Nephron (organoid): ENCODE results near the gene CBX5.
"Not testable (repeated sequence)": the region's sequence is repeated elsewhere in the genome, so short reads cannot be mapped to it uniquely, and the experiment has no call there.

Source experiments
- H3K27ac Mint-ChIP-seq, 3 experiments: 2 replicates each; pipeline ENCODE4 v1.8.0; 2020; ENCODE audit warnings: mixed read lengths in 3 of 3, mild to moderate bottlenecking in 2 of 3, moderate library complexity in 1 of 3
- H3K27me3 Mint-ChIP-seq: 2 replicates; pipeline ENCODE4 v1.8.0; 2021; ENCODE audit warnings: low read depth, mild to moderate bottlenecking, moderate library complexity, mixed read lengths
- H3K36me3 Mint-ChIP-seq: 2 replicates; pipeline ENCODE4 v1.8.0; 2020; ENCODE audit warnings: low read depth, mixed read lengths
- H3K4me1 Mint-ChIP-seq: 2 replicates; pipeline ENCODE4 v1.8.0; 2020; ENCODE audit warnings: mixed read lengths
- H3K4me3 Mint-ChIP-seq, 3 experiments: 2 replicates each; pipeline ENCODE4 v1.8.0; 2020; ENCODE audit warnings: mild to moderate bottlenecking in 3 of 3, mixed read lengths in 3 of 3, moderate library complexity in 2 of 3
- H3K9me3 Mint-ChIP-seq: 2 replicates; pipeline ENCODE4 v1.8.0; 2020; ENCODE audit warnings: mixed read lengths
- TF ChIP-seq, protein P1 (sequence below), 3 experiments: fragments of 200-600 bp; sonication (generic); IDR thresholded peaks; one replicate each; pipeline ENCODE4 v1.5.0; 2021; ENCODE audit warnings: antibody characterized with exemption in 3 of 3; ENCODE audit not compliant: unreplicated experiment in 3 of 3

Gene CBX5

DNA sequence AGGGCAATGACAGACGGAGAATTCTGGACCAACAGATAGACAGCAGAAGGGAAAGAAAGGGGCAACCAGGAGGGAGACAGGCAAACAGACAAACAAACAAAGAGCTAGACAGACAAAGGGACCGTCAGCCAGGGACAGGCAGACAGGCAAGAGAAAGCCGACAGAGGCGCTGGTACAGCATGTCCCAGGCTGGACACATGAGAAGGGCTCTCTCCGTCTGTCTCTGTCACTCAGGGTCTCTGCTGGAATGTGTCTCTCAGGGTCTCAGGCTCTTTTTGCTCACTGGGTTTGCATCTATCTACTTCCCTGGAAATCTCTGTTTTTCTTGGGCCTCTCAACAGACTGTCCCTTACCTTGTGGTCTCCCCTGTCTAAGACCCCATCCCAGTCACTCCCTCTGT lies 82.9 kb downstream of the CBX5 start:
- Mint-ChIP-seq H3K36me3 (peaks cover 4% of the 10 kb centered on the region), H3K9me3 (no peaks in the 10 kb centered on the region), H3K4me3 (peak overlapping the region; percentile 53 to 70 (median 70)), H3K27ac (peak overlapping the region; percentile 93 to 97 (median 97)), H3K27me3 (peaks cover 19% of the 10 kb centered on the region), H3K4me1 (peaks cover 71% of the 10 kb centered on the region)
- TF ChIP-seq, protein P1, sequence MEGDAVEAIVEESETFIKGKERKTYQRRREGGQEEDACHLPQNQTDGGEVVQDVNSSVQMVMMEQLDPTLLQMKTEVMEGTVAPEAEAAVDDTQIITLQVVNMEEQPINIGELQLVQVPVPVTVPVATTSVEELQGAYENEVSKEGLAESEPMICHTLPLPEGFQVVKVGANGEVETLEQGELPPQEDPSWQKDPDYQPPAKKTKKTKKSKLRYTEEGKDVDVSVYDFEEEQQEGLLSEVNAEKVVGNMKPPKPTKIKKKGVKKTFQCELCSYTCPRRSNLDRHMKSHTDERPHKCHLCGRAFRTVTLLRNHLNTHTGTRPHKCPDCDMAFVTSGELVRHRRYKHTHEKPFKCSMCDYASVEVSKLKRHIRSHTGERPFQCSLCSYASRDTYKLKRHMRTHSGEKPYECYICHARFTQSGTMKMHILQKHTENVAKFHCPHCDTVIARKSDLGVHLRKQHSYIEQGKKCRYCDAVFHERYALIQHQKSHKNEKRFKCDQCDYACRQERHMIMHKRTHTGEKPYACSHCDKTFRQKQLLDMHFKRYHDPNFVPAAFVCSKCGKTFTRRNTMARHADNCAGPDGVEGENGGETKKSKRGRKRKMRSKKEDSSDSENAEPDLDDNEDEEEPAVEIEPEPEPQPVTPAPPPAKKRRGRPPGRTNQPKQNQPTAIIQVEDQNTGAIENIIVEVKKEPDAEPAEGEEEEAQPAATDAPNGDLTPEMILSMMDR (IDR thresholded peaks at IDR 0.05; ENCODE audit: unreplicated experiment in 3 of 3), result no peak

DNA sequence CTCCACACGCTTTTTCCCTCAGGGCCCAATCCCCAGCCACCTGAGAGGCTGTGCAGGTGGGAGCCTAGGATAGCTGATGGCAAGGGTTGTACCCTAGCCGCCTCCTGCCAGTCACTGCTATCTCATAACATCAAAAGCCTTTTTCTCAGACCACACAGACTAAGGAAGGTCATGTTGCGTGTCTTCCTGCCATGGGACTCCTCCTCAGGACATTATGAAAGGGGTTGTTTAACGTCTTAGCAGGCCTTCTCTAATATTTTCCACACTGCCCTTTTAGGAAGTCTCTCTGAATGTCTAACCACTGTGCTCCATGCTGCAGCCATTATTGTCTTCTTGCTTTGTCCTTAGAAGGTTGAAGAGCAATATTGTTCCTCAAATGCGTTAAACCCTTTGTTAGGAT lies 83.5 kb downstream of the CBX5 start:
- Mint-ChIP-seq H3K4me3 (peak overlapping the region; percentile 53 to 70 (median 70)), H3K36me3 (peaks cover 4% of the 10 kb centered on the region), H3K4me1 (peaks cover 76% of the 10 kb centered on the region), H3K27me3 (peaks cover 17% of the 10 kb centered on the region), H3K9me3 (no peaks in the 10 kb centered on the region), H3K27ac (peak overlapping the region; percentile 93 to 97 (median 97))
- TF ChIP-seq, protein P1 (IDR thresholded peaks at IDR 0.05; ENCODE audit: unreplicated experiment in 3 of 3), result no peak

DNA sequence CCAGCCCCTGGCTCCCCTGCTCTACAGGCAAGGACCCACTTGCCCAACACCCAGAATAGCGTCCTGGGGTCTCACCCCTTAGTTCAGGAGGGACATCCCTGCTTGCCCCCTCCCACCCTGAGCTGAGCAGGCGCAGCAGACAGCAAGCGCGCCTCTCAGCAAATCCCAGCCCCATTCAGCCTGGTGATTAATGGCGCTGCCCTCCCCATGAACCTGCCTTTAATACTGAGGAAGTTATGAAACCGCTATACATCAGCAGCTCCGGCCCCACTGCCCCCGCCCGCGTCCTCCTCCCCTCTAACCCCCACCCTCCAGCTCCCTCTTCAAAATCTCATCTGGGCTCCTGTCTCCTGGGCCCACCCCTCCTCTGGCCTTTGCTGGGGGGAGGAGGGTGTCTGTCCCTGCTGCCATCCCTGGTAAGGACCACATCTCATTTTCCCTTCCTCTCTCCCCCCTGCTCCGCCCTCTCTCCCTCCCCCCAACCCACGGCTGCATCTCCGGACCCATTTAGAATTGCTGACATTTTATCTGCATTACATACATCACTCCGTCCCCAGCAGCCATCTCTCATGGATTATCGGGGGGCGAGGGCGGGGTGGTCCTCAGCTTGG lies 84.1 kb downstream of the CBX5 start:
- peaks cover 76% of the 10 kb centered on the region for H3K4me1 Mint-ChIP-seq
- peaks cover 4% of the 10 kb centered on the region for H3K36me3 Mint-ChIP-seq
- no peaks in the 10 kb centered on the region for H3K9me3 Mint-ChIP-seq
- H3K27me3 Mint-ChIP-seq, result peaks cover 12% of the 10 kb centered on the region
- TF ChIP-seq, protein P1 (IDR thresholded peaks at IDR 0.05; ENCODE audit: unreplicated experiment in 3 of 3), result no peak
- peak overlapping the region; percentile 27 to 70 (median 27) for H3K4me3 Mint-ChIP-seq
- H3K27ac Mint-ChIP-seq, result peak overlapping the region; percentile 93 to 97 (median 97)

DNA sequence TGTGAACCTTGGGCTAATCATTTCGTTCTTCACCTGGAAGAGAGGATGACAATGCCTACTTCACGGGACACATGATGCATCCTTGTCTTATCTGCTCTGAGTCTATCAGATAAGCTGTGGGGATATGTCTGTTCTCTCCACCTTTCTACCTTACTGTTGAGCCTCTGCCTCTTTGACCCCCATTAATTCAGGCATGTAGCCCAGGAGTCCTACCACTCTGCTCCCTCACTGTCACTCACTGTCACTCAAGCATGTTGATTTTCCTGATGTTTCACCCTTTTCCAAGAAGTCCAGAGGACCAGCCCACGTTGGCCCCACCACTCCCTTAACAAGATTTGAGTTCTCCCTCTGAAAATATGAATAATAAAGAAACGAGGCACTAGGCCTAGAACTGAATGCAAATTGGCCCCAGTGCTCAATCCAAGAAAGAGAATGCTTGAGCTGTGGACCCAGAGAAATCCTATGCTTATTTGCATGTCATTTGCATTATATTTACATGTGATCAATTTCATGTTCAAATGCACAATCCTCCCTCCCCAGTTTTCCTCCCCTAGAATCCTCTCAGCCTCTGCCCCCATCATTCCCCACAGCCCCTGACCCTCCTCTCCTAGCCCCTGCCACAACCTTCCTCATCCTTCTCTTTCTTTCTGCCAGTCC lies 84.7 kb downstream of the CBX5 start:
- Mint-ChIP-seq H3K4me1 (peaks cover 78% of the 10 kb centered on the region), H3K36me3 (peaks cover 4% of the 10 kb centered on the region), H3K9me3 (no peaks in the 10 kb centered on the region), H3K27ac (peak overlapping the region; percentile 93 to 97 (median 97)), H3K4me3 (peak overlapping the region; percentile 21 to 27 (median 27)), H3K27me3 (peaks cover 9% of the 10 kb centered on the region)
- TF ChIP-seq, protein P1 (IDR thresholded peaks at IDR 0.05; ENCODE audit: unreplicated experiment in 3 of 3), result no peak

DNA sequence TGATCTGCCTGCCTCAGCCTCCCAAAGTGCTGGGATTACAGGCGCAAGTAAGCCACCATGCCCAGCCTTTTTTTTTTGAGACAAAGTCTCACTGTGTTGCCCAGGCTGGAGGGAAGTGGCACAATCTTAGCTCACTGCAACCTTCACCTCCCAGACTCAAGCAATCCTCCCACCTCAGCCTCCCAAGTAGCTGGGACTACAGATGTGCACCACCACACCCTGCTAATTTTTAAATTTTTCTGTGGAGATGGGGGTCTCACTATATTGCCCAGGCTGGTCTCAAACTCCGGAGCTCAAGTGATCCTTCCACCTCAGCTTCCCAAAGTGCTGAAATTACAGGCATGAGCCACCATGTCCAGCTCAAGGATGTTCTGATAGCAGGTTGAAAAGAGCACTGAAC lies 85.3 kb downstream of the CBX5 start:
- H3K9me3 Mint-ChIP-seq, H3K27me3 Mint-ChIP-seq, H3K4me3 Mint-ChIP-seq, H3K36me3 Mint-ChIP-seq: not testable (repeated sequence)
- peaks cover 74% of the 10 kb centered on the region for H3K4me1 Mint-ChIP-seq
- H3K27ac Mint-ChIP-seq, result peak overlapping the region in 1 of 3 experiments; percentile 97

DNA sequence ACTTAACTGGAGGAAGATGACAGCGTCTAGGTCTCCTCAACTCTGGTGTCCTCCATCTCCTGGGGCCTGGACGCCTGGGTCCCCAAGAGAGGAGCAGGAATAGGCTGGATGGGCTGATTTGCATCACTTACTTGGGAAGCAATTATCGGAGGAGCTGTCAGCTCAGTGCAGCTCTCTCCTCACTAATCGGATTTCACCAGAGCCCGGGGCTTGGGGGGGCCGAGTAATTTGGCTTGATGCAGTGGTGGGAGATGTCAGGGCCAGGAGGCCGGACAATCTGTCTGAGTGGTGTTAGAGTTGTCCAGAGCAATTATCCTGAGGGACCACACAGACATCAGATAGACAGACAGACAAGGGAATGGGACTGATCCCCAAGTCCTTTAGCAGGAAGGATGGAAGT lies 86.5 kb downstream of the CBX5 start:
- no peaks in the 10 kb centered on the region for H3K27me3 Mint-ChIP-seq
- H3K4me1 Mint-ChIP-seq, result peaks cover 72% of the 10 kb centered on the region
- no peaks in the 10 kb centered on the region for H3K9me3 Mint-ChIP-seq
- no peaks in the 10 kb centered on the region for H3K36me3 Mint-ChIP-seq
- H3K27ac Mint-ChIP-seq, result peak overlapping the region in 2 of 3 experiments; percentile 61 to 81
- TF ChIP-seq, protein P1 (IDR thresholded peaks at IDR 0.05; ENCODE audit: unreplicated experiment in 3 of 3), result no peak
- H3K4me3 Mint-ChIP-seq, result no peak overlapping the region
